ENCODE results near the gene RRAS.

The RRAS gene

GRCh38 chr19:49672131-49672919, 32.4 kb upstream of the RRAS start:
- H3K36me3 ChIP-seq, result peaks cover 9 to 61% (median 38%) of the 10 kb centered on the region in 11 experiments; a peak in 20 of 22 replicates
- H3K4me2 ChIP-seq, result peak overlapping the region; percentile 45 to 76 (median 57); a peak in 20 of 22 replicates
- peaks cover 0 to 13% (median 0%) of the 10 kb centered on the region in 11 experiments; a peak in 5 of 22 replicates for H4K20me1 ChIP-seq
- H3K4me1 ChIP-seq, result peaks cover 20 to 69% (median 43%) of the 10 kb centered on the region in 10 experiments
- H3K27me3 ChIP-seq, result no peaks in the 10 kb centered on the region
- H3K27ac ChIP-seq, result peak overlapping the region in 7 of 11 experiments; percentile 20 to 39 (median 32); a peak in 9 of 22 replicates
- no peak overlapping the region for H3K4me3 ChIP-seq
- peak overlapping the region; percentile 11 to 64 (median 51); a peak in 17 of 22 replicates for H3K9ac ChIP-seq
- no peaks in the 10 kb centered on the region for H3K9me3 ChIP-seq (replicated peaks in 1 of 11)
- TF ChIP-seq Cebpa-rat (IDR thresholded peaks at IDR 0.05), result no peak

GRCh38 chr19:49669516-49669915, 29.6 kb upstream of the RRAS start:
- Histone ChIP-seq H3K27me3 (no peaks in the 10 kb centered on the region), H3K9me3 (replicated peaks in 1 of 11) (no peaks in the 10 kb centered on the region), H3K27ac (no peak overlapping the region), H3K4me1 (peaks cover 32 to 64% (median 41%) of the 10 kb centered on the region in 10 experiments), H3K4me3 (no peak overlapping the region), H3K36me3 (peaks cover 9 to 61% (median 39%) of the 10 kb centered on the region in 11 experiments; a peak in 20 of 22 replicates), H3K9ac (peak overlapping the region in 2 of 11 experiments; percentile 7 to 21; a peak in 1 of 22 replicates), H4K20me1 (peaks cover 0 to 32% (median 1%) of the 10 kb centered on the region in 11 experiments; a peak in 7 of 22 replicates), H3K4me2 (peak overlapping the region in 2 of 11 experiments; percentile 12 to 40; a peak in 3 of 22 replicates)
- no peak for TF ChIP-seq Cebpa-rat (IDR thresholded peaks at IDR 0.05)

- Histone ChIP-seq H4K20me1 (peaks cover 13 to 51% (median 22%) of the 10 kb centered on the region in 11 experiments; a peak in 20 of 22 replicates), H3K4me1 (peaks cover 37 to 68% (median 41%) of the 10 kb centered on the region in 10 experiments), H3K9ac (peak overlapping the region; percentile 81 to 90 (median 87); a peak in 19 of 22 replicates), H3K27me3 (no peaks in the 10 kb centered on the region), H3K36me3 (peaks cover 15 to 58% (median 44%) of the 10 kb centered on the region in 11 experiments), H3K27ac (peak overlapping the region in 6 of 11 experiments; percentile 71 to 83 (median 78); a peak in 6 of 22 replicates), H3K4me2 (peak overlapping the region; percentile 90 to 99 (median 98); a peak in 21 of 22 replicates), H3K4me3 (peak overlapping the region in 8 of 10 experiments; percentile 78 to 95 (median 84); a peak in 9 of 20 replicates), H3K9me3 (replicated peaks in 1 of 11) (no peaks in the 10 kb centered on the region)
- TF ChIP-seq Cebpa-rat (IDR thresholded peaks at IDR 0.05), result no peak
Observed at GRCh38 chr19:49667473-49667872, 27.5 kb upstream of the RRAS start.

GRCh38 chr19:49666120-49666444, 26.1 kb upstream of the RRAS start:
- H3K27me3 ChIP-seq, result no peaks in the 10 kb centered on the region
- H3K4me1 ChIP-seq, result peaks cover 27 to 55% (median 31%) of the 10 kb centered on the region in 10 experiments
- no peaks in the 10 kb centered on the region for H3K9me3 ChIP-seq (replicated peaks in 1 of 11)
- TF ChIP-seq Cebpa-rat (IDR thresholded peaks at IDR 0.05), result no peak
- peaks cover 29 to 63% (median 56%) of the 10 kb centered on the region in 11 experiments for H3K36me3 ChIP-seq
- peak overlapping the region; percentile 81 to 90 (median 87) for H3K9ac ChIP-seq
- H3K4me3 ChIP-seq, result peak overlapping the region; percentile 78 to 99 (median 86)
- peaks cover 13 to 64% (median 33%) of the 10 kb centered on the region in 11 experiments; a peak in 20 of 22 replicates for H4K20me1 ChIP-seq
- H3K4me2 ChIP-seq, result peak overlapping the region; percentile 90 to 99 (median 98)
- peak overlapping the region; percentile 68 to 83 (median 76) for H3K27ac ChIP-seq

GRCh38 chr19:49665351-49666119, 25.6 kb upstream of the RRAS start, which contains the start of the genes BCL2L12 and IRF3:
BCL2L12 (plus strand) TSS chr19:49665933; CDS start chr19:49666693, 760 bp downstream.
IRF3 (minus strand) TSS chr19:49665857; CDS start chr19:49664838, 1,019 bp downstream.
- H4K20me1 ChIP-seq, result peaks cover 14 to 68% (median 35%) of the 10 kb centered on the region in 11 experiments; a peak in 20 of 22 replicates
- peak within 1 kb of the TSS; percentile 81 to 90 (median 87) for H3K9ac ChIP-seq
- peak within 1 kb of the TSS; percentile 78 to 99 (median 86) for H3K4me3 ChIP-seq
- peaks cover 30 to 63% (median 57%) of the 10 kb centered on the region in 11 experiments for H3K36me3 ChIP-seq
- TF ChIP-seq Cebpa-rat (IDR thresholded peaks at IDR 0.05), result no peak
- H3K4me2 ChIP-seq, result peak within 1 kb of the TSS; percentile 90 to 99 (median 98)
- H3K9me3 ChIP-seq (replicated peaks in 1 of 11), result no peaks in the 10 kb centered on the region
- no peaks in the 10 kb centered on the region for H3K27me3 ChIP-seq
- H3K4me1 ChIP-seq, result peaks cover 27 to 54% (median 31%) of the 10 kb centered on the region in 10 experiments
- H3K27ac ChIP-seq, result peak within 1 kb of the TSS; percentile 68 to 83 (median 76)

- Histone ChIP-seq H3K27me3 (no peaks in the 10 kb centered on the region), H3K9ac (peak overlapping the region; percentile 81 to 90 (median 87)), H3K36me3 (peaks cover 30 to 63% (median 57%) of the 10 kb centered on the region in 11 experiments), H3K4me2 (peak overlapping the region; percentile 89 to 99 (median 98)), H3K9me3 (replicated peaks in 1 of 11) (no peaks in the 10 kb centered on the region), H4K20me1 (peaks cover 19 to 69% (median 40%) of the 10 kb centered on the region in 11 experiments; a peak in 20 of 22 replicates), H3K4me3 (peak overlapping the region; percentile 78 to 99 (median 86)), H3K27ac (peak overlapping the region; percentile 33 to 83 (median 76); a peak in 21 of 22 replicates), H3K4me1 (peaks cover 27 to 52% (median 31%) of the 10 kb centered on the region in 10 experiments)
- TF ChIP-seq Cebpa-rat (IDR thresholded peaks at IDR 0.05), result no peak
Observed at GRCh38 chr19:49665036-49665350, 25.1 kb upstream of the RRAS start.

- Histone ChIP-seq H3K4me3 (peak overlapping the region; percentile 78 to 99 (median 86)), H3K9me3 (replicated peaks in 1 of 11) (no peaks in the 10 kb centered on the region), H4K20me1 (peaks cover 20 to 70% (median 45%) of the 10 kb centered on the region in 11 experiments; a peak in 20 of 22 replicates), H3K4me1 (peaks cover 27 to 47% (median 31%) of the 10 kb centered on the region in 10 experiments), H3K27me3 (no peaks in the 10 kb centered on the region), H3K9ac (peak overlapping the region; percentile 81 to 90 (median 87)), H3K4me2 (peak overlapping the region; percentile 89 to 99 (median 98)), H3K27ac (peak overlapping the region; percentile 33 to 83 (median 76); a peak in 21 of 22 replicates), H3K36me3 (peaks cover 34 to 63% (median 55%) of the 10 kb centered on the region in 11 experiments)
- no peak for TF ChIP-seq Cebpa-rat (IDR thresholded peaks at IDR 0.05)
Observed at GRCh38 chr19:49664171-49665035, 24.5 kb upstream of the RRAS start.
